KG1 (cell line): ENCODE results near the gene WNT4.

Experiments
- DNase-seq: peaks from one replicate; lab custom pipeline; 2025; lab: John Stamatoyannopoulos, UW

The WNT4 gene

DNA sequence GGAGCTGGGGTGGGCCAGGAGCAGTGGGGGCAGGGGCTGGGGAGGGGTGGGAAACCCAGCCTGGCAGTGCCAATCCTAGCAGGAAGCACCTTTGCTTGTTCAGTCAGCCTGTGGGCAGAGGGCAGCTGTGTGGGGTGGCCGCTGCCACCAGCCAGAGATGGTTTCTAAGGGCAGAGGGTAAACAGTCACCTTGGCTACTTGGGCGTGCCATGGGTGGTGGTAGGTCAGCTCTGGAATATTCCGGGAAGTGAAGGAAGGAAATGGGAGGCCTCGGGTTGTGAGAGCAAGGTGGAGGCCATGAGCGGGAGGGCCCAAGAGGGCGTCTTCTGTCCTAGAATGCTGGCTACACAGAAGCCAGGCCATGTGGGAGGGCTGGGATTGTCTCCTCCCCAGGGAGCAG is 20.7 kb upstream of the WNT4 start:
- DNase-seq: no peak

DNA sequence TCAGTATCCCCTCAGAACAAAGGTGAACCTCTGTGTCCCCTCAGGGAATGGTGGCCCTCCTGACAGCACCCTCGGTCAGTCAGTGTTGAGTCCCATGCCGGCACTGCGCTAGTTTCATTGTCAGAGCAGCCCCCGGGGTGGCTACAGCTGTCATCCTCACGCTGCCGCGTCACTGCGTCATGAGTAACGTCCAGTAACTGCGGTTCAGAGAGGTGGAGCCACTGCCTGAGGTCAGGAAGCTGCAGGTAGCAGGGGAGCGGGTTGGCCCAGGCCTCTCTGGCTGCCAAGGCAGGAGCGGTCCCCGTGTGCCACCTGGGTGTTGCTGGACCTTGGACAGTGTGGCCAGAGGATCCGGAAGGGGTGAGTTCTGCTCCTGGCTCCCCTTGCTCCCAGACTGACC is 20.2 kb upstream of the WNT4 start:
- DNase-seq: no peak

DNA sequence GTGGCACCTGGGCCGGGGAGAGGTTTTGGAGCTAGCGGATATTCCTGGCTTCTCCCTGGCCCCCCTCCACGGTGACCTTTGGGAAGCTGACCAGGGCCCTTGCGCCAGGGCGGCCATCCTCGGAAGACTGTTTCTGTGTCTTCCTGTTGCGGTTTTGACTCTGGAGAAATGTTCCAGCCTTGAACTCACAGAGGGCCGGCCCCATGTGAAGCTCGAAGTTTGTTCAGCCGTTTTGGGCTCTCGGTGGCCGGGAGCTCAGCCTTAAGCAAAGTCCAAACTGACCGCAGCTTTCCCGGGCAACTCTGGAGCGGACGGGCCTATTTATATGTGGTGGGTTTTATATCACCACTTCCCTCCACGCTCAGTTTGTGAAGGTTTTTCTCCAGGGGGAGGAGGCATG is 17.0 kb upstream of the WNT4 start:
- no peak for DNase-seq

DNA sequence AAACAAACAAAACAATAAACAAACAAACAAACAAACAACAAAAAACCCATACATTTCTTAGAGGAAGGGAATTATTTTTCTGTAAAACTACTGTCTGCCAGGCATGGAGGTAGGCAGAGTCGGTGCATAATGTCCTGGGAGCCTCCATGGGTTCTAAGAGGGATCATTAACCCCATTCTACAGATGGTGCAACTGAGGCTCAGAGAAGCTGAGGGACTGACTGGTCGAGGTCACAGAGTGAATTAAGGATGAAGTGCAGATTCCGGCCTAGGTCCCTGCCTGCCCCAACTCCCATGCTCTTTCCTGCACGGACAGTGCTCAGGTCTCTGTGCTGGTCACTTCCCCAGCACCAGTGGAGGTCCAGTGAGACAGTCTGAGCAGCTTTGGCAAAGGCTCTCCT is 15.8 kb upstream of the WNT4 start:
- DNase-seq: no peak

DNA sequence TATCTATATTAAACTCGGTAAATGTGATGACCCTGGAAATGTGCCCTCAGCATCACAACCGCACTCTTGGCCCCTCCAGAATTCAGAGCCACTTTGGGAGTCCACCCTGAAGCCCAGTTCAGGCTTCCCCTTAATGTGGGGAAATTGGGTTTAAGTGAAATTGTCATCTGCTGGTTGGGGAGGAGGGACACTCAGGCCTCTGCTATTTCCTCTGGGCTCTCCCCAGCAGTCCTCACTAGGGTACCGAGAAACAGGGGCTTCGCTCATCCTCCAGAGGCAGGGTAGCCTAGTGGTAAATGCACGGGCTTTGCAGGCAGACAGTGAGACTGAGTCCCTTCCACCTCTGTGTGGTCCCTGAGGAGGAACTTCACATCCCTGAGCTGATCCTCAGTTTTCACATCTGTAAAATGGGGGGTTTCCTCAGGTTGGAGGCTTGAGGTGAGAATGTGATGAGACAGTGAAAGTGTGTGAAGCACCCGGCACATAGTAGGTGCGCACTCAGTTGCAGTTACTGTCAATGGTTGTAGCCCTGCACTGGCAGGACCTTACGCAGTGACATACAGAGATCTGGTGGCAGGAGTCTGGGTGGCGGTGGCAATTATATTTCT is 14.6 kb upstream of the WNT4 start:
- no peak for DNase-seq

DNA sequence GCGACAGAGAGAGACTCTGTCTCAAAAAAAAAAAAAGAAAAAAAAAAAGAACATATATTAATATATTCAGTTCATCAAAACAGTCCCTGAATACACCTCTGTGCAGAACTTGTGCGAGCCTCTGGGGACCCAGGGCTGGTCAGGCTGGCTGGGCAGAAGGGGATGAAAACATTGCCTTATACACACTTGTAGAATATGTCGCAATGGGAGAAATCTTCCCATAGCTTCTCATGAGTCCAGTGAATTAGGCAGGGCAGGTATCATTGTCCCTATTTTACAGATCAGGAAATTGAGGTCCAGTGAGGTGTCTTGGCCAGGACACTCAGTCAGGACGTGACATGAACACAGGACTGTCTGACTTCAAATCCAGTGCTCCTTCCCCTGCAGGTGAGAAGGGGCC is 12.6 kb upstream of the WNT4 start:
- no peak for DNase-seq

DNA sequence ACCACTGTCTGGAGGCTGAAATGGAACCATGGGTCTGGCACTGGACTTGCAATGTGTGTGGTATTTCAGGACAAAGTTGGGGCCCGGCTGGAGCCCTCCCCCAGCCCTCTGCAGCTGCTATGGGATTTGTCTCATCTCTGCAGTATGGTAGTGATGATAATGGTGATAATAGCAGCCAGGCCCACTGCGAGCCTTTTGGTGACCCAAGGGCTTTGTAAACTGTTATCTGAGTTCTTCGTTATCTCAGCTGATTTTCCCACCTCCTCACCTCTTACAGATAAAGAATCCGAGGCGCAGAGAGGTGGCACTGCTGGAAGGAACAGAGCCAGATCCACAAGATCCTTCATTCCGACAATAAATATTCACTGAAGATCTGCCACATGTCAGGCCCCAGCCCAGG is 11.7 kb upstream of the WNT4 start:
- no peak for DNase-seq

DNA sequence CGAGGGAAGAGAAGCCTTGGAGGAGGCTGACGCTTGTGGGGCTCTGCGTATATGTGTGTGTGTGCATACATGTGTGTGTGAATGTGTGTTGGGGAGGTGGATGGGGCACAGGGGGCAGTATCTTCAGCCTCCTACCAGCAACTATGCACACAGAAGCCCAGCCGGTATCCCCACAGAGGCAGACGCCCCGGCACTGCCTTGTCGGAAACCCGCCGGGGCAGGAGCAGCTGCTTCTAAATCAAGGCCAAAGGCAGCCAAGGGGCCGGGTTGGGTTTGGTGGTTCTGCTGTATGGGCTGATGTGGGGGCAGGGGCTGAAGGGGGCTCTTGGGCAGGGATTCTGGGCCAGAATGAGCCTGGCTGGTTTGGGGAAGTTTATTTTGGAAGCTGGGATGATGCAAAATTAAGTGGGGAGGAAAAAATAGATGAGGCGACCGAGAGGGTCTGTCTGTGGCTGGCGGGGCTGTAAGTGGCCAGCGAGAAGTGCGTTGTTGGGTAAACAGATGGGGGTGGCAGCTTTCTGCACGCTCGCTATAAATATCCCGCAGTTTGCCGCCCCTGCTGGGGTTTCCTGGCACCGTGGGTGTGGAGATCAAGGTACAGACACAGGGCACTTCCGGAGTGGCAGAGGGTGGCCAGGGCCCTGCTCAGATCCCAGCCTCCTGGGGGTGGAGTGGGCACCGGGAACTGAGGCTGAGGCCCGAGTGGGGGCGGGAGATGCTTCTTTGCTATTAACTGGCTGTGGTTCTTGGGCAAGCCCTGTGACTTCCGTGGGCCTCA is 11.0 kb upstream of the WNT4 start:
- DNase-seq: no peak

DNA sequence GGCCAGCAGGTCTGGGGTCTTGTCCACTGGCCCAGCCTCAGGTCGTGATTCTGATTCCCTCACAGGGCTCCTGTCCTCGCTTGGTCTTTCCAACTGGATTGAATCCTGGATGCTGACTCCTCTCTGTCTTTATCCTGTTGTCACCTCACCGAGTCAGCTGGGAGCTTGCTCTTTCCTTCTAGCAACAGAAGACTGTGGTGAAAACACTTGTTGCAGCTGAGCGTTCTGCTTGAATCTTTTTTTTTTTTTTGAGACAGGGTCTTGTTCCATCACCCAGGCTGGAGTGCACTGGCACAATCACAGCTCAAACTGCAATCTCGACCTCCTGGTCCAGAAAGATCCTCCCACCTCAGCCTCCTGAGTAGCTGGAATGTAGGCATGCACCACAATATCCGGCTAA is 8.0 kb upstream of the WNT4 start:
- DNase-seq: no peak

DNA sequence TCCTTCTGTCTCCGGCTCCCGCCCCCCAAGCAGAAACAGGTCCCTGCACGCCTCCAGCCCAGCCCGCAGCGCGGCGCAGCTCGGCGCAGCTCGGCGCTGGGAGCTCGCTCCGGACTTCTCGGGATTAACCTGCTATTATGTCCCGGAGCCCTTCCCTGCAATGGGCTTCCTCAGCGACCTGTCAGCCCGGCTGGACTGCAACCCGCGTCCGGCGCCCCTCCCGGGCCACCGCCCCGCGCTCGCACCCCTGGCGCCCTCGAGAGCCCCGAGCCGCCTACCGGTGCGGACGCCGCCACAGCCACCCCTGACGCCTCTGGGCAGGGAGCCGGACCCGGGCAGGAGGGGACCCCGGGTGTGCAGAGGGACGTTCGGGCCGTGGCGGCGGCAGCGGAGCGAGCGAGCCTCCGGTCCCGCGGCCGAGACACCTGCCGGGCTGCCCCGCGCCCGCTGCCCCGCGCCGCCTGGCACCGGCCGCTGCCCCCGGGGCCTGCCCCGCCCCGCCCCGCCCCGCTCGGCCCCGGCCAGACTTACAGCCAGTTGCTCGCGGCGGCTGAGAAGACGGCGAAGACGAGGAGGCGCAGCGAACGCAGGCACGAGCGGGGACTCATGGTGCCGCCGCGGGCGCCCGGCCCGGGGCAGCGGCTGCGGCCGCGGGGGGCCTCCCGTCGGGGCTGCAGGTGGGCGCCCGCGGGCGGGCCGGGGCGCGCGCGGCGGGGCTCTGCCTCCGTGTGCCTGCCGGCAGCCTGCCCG is 407 bp downstream of the WNT4 start:
- DNase-seq: no peak

DNA sequence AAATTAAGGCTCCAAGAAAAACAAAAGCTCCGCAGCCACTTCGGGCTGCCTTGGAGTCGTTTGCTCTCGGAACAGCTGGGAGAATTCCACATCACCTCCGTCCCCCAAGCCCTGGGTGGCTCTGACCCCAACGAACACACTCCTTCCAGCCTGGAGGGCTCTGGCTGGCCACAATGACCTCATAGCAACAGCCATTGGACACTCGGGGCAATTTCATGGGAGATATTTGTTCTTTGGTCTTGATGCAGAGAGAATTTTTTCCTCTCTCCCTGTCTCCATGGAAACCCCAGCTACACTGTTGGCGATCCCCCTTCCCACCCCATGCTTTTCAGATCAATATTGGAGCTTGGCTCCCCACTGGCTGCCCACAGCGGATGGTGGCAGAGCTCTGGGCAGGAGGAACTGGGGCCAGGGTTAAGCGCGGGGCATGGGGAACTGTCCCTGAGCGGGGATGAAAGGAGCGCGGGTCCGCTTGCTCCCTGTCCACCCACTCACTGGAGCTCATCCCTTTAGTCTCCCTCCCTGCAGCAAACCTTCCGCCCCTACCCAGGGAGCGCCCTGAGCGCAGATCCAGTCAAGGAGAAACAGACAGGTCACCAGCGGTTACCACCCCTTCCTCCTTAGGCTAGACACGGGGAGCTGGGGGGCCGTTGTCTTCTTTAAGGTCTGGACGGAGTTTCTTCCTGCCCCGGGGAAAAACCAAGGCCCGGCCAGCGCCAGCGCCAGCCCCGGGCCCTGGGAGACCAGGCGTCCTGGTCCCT is 1.2 kb downstream of the WNT4 start:
- DNase-seq: no peak

DNA sequence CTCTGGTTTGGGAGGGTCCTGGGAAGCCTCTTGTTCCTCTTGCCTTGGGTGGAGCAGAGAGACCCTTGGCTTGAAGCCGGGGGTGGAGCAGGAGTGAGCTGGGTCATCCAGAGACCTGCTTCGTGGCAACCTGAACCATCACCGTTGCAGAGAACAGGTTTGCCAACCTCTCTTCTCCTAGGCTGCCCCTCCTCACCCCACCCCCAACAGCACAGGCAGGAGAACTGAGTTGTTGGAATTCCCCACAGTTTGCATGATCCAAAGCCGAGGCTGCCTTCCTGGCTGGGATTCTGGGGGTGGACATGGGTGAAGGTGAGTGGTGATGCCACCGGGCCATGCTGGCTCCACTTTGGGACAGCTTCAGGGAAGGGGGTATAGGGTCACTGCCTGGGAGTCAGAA is 2.2 kb downstream of the WNT4 start:
- DNase-seq: no peak

DNA sequence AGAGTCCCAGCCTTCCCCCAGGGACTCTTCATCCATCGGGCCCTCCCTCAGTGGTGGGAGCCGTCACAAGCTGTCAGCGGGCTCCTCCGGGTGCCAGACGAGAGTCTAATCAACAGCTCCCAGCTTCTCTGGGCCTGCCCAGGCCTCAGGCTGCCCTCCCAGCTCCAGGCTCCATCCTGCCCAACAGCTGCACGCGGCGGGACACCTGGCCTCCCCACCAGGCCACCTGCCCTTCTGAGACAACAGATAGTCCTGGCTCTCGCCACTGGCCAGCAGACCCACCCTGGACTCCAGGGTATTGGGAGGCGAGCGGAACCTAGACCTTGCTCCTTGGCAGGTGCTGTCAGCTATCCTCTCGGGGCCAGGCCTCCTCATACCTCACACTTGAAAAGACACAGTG is 3.1 kb downstream of the WNT4 start:
- DNase-seq: no peak

DNA sequence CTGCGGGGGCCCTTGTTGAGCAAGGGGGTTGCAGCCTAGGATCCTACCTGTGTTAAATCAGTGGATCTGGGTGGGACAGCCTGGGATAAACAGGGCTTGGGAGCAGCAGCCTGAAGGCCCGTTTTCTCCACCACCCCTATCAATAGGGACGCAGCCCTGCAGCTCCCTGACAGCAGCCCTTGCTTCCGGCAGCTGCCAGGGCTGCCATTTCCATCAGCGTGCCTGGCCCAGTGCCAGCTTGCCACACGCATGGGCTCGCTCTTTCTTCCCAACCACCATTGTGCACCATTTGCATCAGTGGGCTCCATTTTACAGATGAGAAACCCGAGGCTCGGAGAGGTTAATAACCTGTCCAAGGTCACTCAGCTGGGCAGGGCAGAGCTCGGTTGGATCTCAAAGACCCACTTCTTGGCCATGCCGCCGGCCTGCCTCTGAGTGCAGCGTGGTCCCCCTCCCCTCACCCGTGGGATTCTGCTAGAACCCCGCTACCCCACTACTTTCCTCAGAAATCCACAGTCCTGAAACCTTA is 3.8 kb downstream of the WNT4 start:
- DNase-seq: no peak

DNA sequence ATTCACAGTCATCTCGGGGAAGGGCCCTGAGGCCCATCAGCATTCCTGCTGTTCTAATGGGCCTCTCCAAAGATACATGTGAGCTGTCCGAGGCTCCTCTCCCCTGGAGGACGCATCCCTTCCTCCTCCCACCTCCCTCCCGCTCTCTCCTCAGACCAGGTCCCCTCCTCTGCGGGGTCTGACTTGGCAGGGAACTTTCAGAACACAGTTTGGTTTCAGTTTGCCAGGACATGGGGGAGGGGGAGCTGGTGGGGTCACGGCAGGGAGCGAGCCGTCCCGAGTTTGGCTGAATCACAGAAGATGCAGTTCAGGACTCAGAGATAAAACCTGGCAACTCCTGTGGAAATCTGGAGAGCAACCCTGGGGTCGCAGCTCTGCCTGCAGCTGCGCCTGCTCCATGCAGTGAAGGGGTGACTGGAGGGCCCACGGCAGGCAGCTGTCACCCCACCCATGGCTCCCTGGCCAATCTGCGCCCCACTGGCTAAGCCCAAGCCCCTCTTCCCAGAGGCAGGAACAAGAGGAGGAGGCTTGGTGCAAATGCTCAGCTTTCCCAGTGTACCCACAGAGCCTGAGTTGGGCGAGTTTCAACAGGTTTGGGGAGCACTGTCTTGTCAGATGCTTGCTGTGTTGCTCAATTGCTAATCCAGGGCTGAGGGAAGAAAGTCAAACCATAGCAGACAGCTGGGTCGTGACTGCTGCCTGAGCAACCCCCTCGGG is 5.7 kb downstream of the WNT4 start:
- no peak for DNase-seq

DNA sequence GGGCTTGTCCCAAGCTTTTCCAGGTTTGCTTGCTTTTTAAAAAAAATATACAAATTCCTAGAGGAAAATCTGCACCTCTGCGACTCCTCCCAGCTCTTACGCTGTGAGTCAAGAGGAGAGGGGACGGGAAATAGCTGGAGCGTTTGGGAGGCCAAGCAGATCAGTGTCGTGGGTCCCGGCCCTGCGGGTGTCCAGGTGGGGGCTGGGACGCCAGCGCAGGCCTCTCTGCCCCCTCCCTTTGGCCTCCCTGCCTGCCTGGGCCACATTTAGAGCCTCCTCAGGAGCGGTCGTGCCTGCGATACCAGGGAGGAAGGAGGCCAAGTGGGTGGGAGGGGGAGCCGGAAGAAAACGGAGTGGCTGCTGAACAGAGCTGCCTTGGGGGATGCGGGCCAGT is 9.0 kb downstream of the WNT4 start:
- no peak for DNase-seq

DNA sequence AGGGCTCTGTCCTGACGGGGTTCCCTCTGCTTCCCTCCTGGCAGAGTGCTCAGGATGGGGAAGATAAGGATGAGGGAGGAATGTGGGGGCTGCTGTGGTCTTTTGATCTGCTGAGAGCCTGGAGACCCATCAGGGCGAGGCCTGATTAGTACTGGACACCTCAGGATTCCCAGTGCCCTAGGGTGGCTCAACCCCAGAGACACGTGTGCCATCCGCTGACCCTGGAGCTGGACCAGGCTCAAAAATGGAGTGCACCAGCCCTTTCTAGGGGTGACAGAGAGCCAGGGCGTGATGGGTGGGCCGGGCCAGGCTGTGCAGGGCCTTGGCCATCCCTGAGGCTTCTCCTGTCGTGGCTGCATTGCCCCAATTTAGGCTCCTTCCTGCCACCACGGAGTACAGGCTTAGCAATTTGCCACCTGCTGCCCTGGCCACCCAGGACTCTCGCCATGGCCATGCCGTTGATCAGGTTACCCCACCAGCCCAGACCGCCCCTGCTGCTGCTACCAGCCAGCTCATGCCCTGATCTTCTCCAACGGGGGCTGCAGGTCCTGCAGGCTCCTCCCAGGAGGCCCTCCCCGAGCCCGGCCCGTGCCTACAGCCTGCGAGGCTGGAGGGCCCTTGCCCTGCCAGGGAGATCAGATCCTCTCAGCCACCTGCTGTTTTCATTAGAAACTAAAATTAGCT is 9.5 kb downstream of the WNT4 start:
- DNase-seq: no peak

DNA sequence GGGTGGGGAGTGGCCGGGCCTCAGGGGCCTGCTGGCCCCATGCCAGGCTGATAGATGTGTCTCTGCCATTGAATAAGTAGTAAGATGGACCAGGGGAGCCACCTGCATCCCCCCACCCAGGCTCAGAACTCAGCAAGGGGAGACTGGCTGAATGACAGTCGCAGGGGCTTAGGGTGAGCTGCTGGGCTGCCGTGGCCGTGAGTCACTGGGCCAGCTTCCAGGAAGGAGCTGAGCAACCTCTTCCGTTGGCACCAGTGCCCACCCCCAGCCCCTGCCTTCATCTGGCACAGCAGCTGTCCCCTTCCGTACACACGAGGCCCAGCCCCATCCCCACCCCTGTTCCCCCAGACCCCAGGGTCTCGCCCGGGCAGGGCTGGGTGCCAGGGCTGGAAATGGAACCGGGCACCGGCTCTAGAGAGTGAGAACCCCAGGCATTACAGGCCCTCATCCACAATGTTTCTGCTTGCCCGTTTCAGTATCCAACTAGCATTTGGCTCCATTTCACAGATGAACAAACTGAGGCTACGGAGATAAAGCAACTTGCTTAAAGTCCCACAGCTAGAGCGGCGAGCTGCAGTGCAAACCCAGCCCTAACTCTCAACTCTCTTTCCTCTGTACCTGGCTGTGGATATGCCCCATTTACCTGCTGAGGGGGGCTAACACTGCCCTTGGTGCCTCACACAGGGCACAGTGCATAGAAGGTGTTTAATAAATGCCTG is 10.2 kb downstream of the WNT4 start:
- DNase-seq: no peak

DNA sequence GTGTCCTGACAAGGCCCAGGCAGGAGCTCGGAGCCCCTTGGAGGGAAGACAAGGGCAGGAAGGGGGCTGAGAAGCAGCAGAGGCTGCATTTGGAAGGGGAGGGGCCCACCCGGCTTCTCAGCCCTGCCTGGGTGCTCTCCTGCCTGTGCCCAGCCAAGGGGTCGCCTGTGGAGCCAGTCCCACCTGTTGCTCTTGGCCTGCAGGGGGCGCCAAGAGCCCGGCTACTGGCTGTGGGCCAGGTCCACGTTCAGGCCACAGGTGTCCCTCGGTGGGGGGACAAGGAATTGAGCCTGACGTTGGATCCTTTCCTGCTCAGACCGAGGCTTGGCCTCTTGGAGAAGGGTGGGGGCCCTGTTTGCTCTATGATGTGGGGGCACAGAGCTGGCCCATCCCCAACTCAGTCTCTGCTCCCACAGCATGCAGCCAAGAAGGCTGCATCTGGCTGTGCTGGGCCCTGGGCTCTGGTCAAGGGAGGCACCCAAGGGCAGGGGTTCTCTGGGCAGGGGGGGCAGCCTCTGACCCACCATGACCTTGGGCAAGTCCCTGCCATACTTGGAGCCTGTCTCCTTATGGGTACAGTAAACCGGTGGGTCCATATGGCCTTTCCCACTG is 10.9 kb downstream of the WNT4 start:
- no peak for DNase-seq

DNA sequence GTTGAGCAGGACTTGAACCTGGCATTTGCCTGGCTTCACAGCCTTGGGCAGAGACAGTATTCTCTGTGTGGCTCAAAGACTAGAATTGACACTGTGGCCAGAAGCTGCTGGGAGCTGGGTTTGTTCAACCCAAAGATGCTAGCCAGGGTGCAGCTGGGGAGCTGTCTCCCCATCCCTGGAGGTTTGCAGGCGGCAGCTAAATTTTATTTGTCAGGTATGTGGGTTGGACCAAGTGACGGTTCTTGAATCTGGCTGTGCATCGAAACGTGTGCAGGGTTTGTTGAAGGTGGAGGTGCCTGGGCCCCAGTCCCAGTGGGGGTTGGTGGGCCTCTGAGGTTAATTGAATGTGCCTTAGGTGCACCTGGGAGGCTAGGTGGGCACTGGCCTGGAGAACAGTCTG is 11.8 kb downstream of the WNT4 start:
- no peak for DNase-seq
